Measurements from ENCODE around the gene SWAP70.

SWAP70 gene

GRCh38 chr11:9783986-9784385, 120.1 kb downstream of the SWAP70 start:
- no peak overlapping the region for H3K4me3 ChIP-seq (ENCODE audit: low read length)
- TF ChIP-seq, protein P1, sequence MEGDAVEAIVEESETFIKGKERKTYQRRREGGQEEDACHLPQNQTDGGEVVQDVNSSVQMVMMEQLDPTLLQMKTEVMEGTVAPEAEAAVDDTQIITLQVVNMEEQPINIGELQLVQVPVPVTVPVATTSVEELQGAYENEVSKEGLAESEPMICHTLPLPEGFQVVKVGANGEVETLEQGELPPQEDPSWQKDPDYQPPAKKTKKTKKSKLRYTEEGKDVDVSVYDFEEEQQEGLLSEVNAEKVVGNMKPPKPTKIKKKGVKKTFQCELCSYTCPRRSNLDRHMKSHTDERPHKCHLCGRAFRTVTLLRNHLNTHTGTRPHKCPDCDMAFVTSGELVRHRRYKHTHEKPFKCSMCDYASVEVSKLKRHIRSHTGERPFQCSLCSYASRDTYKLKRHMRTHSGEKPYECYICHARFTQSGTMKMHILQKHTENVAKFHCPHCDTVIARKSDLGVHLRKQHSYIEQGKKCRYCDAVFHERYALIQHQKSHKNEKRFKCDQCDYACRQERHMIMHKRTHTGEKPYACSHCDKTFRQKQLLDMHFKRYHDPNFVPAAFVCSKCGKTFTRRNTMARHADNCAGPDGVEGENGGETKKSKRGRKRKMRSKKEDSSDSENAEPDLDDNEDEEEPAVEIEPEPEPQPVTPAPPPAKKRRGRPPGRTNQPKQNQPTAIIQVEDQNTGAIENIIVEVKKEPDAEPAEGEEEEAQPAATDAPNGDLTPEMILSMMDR (conservative IDR thresholded peaks at IDR 0.05; ENCODE audit: low read length): no peak
- DNase-seq (ENCODE audit: low read depth): peak; percentile 45

GRCh38 chr11:9784602-9785315, 120.9 kb downstream of the SWAP70 start:
- TF ChIP-seq, protein P1 (conservative IDR thresholded peaks at IDR 0.05; ENCODE audit: low read length): no peak
- no peak overlapping the region for H3K4me3 ChIP-seq (ENCODE audit: low read length)
- DNase-seq (ENCODE audit: low read depth): peak; percentile 80

GRCh38 chr11:9787260-9787659, 123.4 kb downstream of the SWAP70 start:
- DNase-seq (ENCODE audit: low read depth): peak; percentile 36
- H3K4me3 ChIP-seq (ENCODE audit: low read length): no peak overlapping the region
- TF ChIP-seq, protein P1 (conservative IDR thresholded peaks at IDR 0.05; ENCODE audit: low read length): no peak

GRCh38 chr11:9787981-9788521, 124.2 kb downstream of the SWAP70 start:
- no peak overlapping the region for H3K4me3 ChIP-seq (ENCODE audit: low read length)
- peak; percentile 100 for DNase-seq (ENCODE audit: low read depth)
- TF ChIP-seq, protein P1 (conservative IDR thresholded peaks at IDR 0.05; ENCODE audit: low read length): no peak

DNA sequence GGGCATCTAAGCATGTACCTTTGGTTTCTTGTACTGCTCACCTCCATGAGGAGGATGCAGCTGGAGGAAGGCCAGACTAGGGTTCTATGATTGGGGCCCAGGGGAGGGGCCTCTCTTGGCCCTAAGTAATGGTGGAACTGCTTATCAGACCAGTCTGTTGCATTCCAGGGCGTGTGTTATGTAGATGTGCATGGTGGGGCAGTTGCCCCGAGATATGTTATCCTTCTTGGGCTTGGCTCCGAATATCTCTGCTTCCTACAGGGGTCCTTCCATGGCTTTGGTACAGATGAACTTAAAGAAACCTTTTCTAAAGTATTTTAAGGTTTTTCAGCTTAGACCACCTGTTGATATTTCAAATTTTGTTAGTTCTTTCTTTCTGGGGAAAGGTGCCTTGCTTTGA, 126.0 kb downstream of the SWAP70 start:
- no peak overlapping the region for H3K4me3 ChIP-seq (ENCODE audit: low read length)
- DNase-seq (ENCODE audit: low read depth): no peak
- TF ChIP-seq, protein P1 (conservative IDR thresholded peaks at IDR 0.05; ENCODE audit: low read length): no peak

- DNase-seq (ENCODE audit: low read depth): no peak
- H3K4me3 ChIP-seq (ENCODE audit: low read length): no peak overlapping the region
- TF ChIP-seq, protein P1 (conservative IDR thresholded peaks at IDR 0.05; ENCODE audit: low read length): no peak
Measured at GRCh38 chr11:9790703-9791102, 126.8 kb downstream of the SWAP70 start.

DNA sequence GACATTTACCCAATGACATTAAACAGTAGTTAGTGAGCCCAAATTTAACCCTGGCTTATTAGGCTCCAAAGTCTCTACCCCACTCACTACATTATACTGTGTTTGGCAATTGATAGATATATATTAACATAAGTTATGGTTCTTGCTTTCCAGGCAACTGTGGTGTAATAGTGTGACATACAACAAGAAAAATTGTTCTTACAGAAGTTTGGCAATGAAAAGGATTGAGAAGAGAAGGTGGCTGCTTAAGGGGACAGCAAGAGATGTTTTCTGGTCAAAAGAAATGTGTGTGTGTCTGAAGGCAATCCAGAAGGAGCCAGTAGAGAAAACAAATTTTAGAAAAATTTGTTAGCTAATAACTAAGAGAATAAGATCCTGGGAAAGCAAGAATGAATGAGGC, 132.4 kb downstream of the SWAP70 start:
- no peak overlapping the region for H3K4me3 ChIP-seq (ENCODE audit: low read length)
- TF ChIP-seq, protein P1 (conservative IDR thresholded peaks at IDR 0.05; ENCODE audit: low read length): no peak
- DNase-seq (ENCODE audit: low read depth): peak; percentile 84
